ENCODE results near the gene VOPP1. TPM values are rescaled to one million over a fixed set of nuclear protein-coding genes. Genes with fewer than 3 reads are reported as not detected.

Gene VOPP1
- total RNA-seq, 2 donors from 2014 or later: 70.3 to 73.4 TPM

DNA sequence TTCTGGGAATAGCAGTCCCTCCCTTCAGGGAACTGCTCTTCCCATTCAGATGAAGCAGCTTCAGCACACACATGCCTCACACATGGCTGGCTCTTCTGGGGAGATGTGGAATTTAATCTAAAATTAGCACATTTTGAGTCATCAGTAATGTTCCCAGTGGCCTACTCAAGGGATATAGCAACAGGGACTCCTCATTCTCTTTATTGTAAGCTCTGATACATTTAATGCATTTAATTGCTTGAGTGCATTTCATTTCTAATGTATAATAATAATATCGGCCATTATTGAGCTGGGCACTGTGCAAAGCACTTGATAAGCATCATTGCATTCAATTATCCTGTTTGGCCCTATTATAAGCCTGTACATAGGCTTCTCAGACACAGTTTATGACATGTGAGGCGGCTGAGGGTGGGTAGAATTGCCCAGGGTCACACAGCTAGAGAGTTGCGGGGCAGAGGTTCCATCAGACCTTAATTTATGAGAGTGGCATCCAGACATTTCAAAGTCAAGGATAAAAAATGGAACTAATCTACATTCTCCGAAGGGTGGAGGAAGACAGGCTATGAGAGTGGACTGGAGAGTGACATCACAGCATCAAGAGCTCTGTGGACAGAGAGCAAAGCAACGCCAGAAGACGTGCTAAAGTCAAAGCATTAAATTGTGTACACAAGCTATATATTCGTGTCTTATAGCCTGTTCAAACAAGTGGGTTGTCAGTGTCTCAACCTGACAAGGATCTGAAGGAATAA is 130.4 kb downstream of the VOPP1 start:
- H3K4me3 ChIP-seq: no peak overlapping the region
- H3K4me1 ChIP-seq: no peaks in the 10 kb centered on the region
- intact Hi-C loops (cut with DNase I): no loop called here
- no peak for DNase-seq
- no peaks in the 10 kb centered on the region for H3K9me3 ChIP-seq
- H3K27me3 ChIP-seq: no peaks in the 10 kb centered on the region
- H3K9ac ChIP-seq (ENCODE audit: low read depth in 2 of 2, low read length in 2 of 2): no peak overlapping the region
- H3K36me3 ChIP-seq: no peaks in the 10 kb centered on the region
- no peak overlapping the region for H3K27ac ChIP-seq
- TF ChIP-seq, protein P1, sequence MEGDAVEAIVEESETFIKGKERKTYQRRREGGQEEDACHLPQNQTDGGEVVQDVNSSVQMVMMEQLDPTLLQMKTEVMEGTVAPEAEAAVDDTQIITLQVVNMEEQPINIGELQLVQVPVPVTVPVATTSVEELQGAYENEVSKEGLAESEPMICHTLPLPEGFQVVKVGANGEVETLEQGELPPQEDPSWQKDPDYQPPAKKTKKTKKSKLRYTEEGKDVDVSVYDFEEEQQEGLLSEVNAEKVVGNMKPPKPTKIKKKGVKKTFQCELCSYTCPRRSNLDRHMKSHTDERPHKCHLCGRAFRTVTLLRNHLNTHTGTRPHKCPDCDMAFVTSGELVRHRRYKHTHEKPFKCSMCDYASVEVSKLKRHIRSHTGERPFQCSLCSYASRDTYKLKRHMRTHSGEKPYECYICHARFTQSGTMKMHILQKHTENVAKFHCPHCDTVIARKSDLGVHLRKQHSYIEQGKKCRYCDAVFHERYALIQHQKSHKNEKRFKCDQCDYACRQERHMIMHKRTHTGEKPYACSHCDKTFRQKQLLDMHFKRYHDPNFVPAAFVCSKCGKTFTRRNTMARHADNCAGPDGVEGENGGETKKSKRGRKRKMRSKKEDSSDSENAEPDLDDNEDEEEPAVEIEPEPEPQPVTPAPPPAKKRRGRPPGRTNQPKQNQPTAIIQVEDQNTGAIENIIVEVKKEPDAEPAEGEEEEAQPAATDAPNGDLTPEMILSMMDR (IDR thresholded peaks at IDR 0.05): no peak

DNA sequence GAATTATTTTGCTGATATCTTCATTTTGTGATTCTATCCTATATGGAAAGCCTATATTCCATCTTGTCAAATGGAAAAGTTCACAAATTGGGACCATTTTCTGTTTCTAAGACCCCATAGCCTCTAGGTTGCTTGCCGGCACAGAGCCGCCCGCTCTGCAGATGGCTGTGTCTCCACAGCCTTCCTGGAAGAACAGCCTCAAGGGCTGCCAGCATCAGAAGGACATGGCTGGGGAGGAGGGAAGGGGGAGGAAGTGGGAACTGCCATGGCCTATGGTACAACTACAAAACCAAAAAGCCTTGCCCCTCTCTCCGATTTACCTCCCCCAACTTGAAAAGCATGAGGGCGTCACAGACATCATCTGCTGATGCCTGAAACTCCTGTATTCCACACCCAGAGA is 131.3 kb downstream of the VOPP1 start:
- intact Hi-C loops (cut with DNase I): no loop called here
- H3K4me3 ChIP-seq: no peak overlapping the region
- no peaks in the 10 kb centered on the region for H3K27me3 ChIP-seq
- no peaks in the 10 kb centered on the region for H3K4me1 ChIP-seq
- no peak for DNase-seq
- no peak overlapping the region for H3K9ac ChIP-seq (ENCODE audit: low read depth in 2 of 2, low read length in 2 of 2)
- H3K9me3 ChIP-seq: no peaks in the 10 kb centered on the region
- TF ChIP-seq, protein P1 (IDR thresholded peaks at IDR 0.05): no peak
- H3K27ac ChIP-seq: no peak overlapping the region
- no peaks in the 10 kb centered on the region for H3K36me3 ChIP-seq

DNA sequence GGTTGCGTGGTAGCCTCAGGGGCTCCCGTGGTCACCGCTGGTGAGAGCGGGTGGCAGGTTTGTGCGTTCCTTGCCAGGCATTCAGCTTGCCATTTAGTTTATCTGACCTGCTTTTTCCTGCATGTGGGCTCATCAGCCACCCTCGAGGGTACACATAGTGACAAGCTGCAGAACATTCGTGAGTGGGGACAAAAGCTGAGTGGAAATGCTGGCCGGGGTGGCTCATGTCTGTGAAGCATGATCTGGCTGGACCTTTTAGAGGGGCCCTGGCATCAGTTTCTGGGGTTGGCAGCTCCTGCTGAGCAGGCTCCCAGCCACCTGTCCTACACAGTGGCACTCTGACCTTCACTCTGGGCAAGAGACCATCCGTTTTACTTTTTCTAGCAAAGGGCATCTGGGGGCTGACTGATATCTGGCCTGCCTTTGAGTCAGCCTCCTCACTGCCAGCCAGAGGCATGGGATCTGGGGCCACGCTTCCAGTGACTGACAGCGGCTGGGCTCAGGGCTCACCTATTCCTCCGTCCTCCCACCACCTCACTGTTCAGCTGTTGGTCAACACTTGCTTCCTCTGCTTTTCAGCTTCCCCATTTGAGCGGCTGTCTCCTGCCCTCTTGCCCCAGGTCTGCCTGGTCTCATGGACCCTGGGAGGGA is 132.1 kb downstream of the VOPP1 start:
- no peaks in the 10 kb centered on the region for H3K4me1 ChIP-seq
- TF ChIP-seq, protein P1 (IDR thresholded peaks at IDR 0.05): no peak
- DNase-seq: no peak
- H3K27me3 ChIP-seq: no peaks in the 10 kb centered on the region
- H3K9ac ChIP-seq (ENCODE audit: low read depth in 2 of 2, low read length in 2 of 2): no peak overlapping the region
- no peaks in the 10 kb centered on the region for H3K36me3 ChIP-seq
- intact Hi-C loops (cut with DNase I): no loop called here
- no peak overlapping the region for H3K4me3 ChIP-seq
- H3K27ac ChIP-seq: no peak overlapping the region
- no peaks in the 10 kb centered on the region for H3K9me3 ChIP-seq

DNA sequence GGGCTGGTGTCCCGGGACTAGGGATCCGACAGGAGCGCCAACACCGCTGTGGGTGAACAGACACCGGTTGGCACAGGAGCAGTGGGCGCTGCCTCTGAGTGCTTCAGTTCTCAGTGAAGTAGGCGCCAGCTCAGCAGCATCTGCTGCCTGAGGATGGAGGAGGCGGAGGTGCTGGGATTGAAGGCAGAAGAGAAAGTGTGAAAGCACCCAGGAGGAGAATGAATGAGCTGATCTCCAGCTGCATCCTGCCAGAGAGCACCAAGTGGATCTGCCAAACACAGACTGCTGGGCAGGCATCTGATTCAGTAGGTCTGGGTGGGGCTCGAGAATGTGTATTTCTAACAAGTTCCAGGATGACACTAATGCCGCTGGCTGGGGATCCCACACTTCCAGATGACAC is 132.7 kb downstream of the VOPP1 start:
- no peaks in the 10 kb centered on the region for H3K27me3 ChIP-seq
- no peaks in the 10 kb centered on the region for H3K9me3 ChIP-seq
- H3K27ac ChIP-seq: no peak overlapping the region
- no peak overlapping the region for H3K4me3 ChIP-seq
- no peaks in the 10 kb centered on the region for H3K4me1 ChIP-seq
- TF ChIP-seq, protein P1 (IDR thresholded peaks at IDR 0.05): no peak
- DNase-seq: no peak
- no peak overlapping the region for H3K9ac ChIP-seq (ENCODE audit: low read depth in 2 of 2, low read length in 2 of 2)
- H3K36me3 ChIP-seq: no peaks in the 10 kb centered on the region
- intact Hi-C loops (cut with DNase I): no loop called here

DNA sequence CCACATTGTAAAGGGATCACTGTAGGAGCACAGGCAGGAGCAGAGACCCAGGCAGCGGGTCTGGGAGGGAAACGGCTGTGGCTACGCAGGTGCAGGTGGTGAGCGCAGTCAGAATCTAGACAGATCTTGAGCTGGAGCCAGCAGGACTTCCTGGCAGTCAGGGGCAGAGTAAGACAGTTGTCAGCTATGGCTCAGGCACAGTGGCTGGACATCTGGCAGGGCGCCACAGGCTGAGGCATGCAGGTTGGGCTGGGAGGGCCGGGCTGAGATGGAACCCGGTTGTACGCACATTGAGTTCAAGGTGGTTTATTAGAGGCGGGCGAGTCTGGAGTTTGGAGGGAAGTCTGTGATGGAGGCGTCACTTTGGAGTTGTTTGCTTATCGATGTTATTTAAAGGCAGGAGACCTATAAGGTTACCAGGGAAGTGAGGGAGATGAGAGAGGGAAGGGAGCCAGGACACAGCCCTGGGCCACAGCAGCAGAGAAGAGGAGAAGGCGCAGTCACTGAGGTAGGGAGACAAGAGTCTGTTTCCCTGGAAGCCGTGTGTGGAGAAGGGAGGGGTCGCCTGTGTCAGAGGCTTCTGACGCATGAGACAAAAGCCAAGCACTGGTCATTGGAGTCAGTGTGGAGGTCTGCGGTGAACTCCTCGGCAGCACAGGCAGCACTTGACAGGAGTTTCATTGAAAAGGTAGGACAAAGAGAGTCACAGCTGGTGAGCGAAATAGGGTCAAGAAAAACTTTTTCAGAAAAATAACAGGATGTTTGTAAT is 133.4 kb downstream of the VOPP1 start:
- Histone ChIP-seq H3K9me3 (no peaks in the 10 kb centered on the region), H3K4me3 (no peak overlapping the region), H3K27ac (no peak overlapping the region), H3K9ac (ENCODE audit: low read depth in 2 of 2, low read length in 2 of 2) (no peak overlapping the region), H3K36me3 (no peaks in the 10 kb centered on the region), H3K4me1 (no peaks in the 10 kb centered on the region), H3K27me3 (no peaks in the 10 kb centered on the region)
- TF ChIP-seq, protein P1 (IDR thresholded peaks at IDR 0.05): no peak
- intact Hi-C loops (cut with DNase I): no loop called here
- DNase-seq: peak; percentile 41
